GM12891 (cell line): ENCODE measurements around the gene G3BP1.

Source experiments
- POLR2A ChIP-seq: IDR thresholded peaks from 2 replicates; pipeline ENCODE4 v1.6.1; 2011; ENCODE audit warnings: low read depth, low read length, control low read depth
- POLR2AphosphoS5 ChIP-seq: IDR thresholded peaks from 2 replicates; pipeline ENCODE4 v1.6.1; 2011; ENCODE audit warnings: low read depth, low read length, control low read depth
- SPI1 ChIP-seq: IDR thresholded peaks from 2 replicates; pipeline ENCODE4 v1.6.1; 2011; ENCODE audit warnings: low read depth, low read length, control low read depth

GRCh38 chr5:151775025-151775606 is 3.4 kb downstream of the G3BP1 start:
- TF ChIP-seq POLR2AphosphoS5 = no peak
- TF ChIP-seq POLR2A = no peak
- no peak for TF ChIP-seq SPI1
